ENCODE results near the gene LRR1. TPM values are rescaled to one million over a fixed set of nuclear protein-coding genes. Genes with fewer than 3 reads are reported as not detected.
"Not testable (repeated sequence)": the region's sequence is repeated elsewhere in the genome, so short reads cannot be mapped to it uniquely, and the experiment has no call there.

Gene LRR1
- total and polyA plus RNA-seq, 8 donors: 0.45 to 14.7 (median 7.7) TPM

- intact Hi-C loops (cut with DNase I; ENCODE audit: low total_unique reads): no loop called here
- TF ChIP-seq CTCF (IDR thresholded peaks at IDR 0.05) (no peak), POLR2AphosphoS5 (IDR thresholded peaks at IDR 0.05) (peak in 2 of 3 donors; percentile 46 to 63), POLR2A (IDR thresholded peaks at IDR 0.05) (no peak), EP300 (IDR thresholded peaks at IDR 0.05) (no peak)
- 28 to 43% (median 42%) methylated on average over 8 of the region's 8 CpGs for WGBS, 5 donors
- peaks cover 18 to 62% (median 41%) of the 10 kb centered on the region in 4 donors for H3K4me1 ChIP-seq
- no peaks in the 10 kb centered on the region for H3K9me3 ChIP-seq
- peak overlapping the region; percentile 58 to 72 (median 67) for H3K27ac ChIP-seq
- no peaks in the 10 kb centered on the region for H3K27me3 ChIP-seq
- peak overlapping the region in 1 of 4 donors; percentile 17 for H3K4me3 ChIP-seq
- peak; percentile 73 to 75 for DNase-seq
- H3K36me3 ChIP-seq: peaks cover 0 to 20% (median 14%) of the 10 kb centered on the region in 4 donors
These were observed 43.0 kb downstream of the LRR1 start for GRCh38 chr14:49641697-49642129.

GRCh38 chr14:49642163-49642562 is 43.4 kb downstream of the LRR1 start:
- Histone ChIP-seq H3K4me1 (peaks cover 18 to 57% (median 36%) of the 10 kb centered on the region in 4 donors), H3K4me3 (peak overlapping the region in 1 of 4 donors; percentile 17), H3K27me3 (no peaks in the 10 kb centered on the region), H3K9me3 (no peaks in the 10 kb centered on the region), H3K27ac (peak overlapping the region in 4 of 5 donors; percentile 58 to 72 (median 66)), H3K36me3 (peaks cover 0 to 19% (median 12%) of the 10 kb centered on the region in 4 donors)
- intact Hi-C loops (cut with DNase I; ENCODE audit: low total_unique reads): no loop called here
- DNase-seq: no peak
- TF ChIP-seq CTCF (IDR thresholded peaks at IDR 0.05) (no peak), EP300 (IDR thresholded peaks at IDR 0.05) (no peak), POLR2AphosphoS5 (IDR thresholded peaks at IDR 0.05) (no peak), POLR2A (IDR thresholded peaks at IDR 0.05) (no peak)

GRCh38 chr14:49653508-49653907 is 54.8 kb downstream of the LRR1 start:
- intact Hi-C loops (cut with DNase I; ENCODE audit: low total_unique reads): no loop called here
- peaks cover 0 to 6% (median 0%) of the 10 kb centered on the region in 4 donors for H3K4me1 ChIP-seq
- no peak overlapping the region for H3K4me3 ChIP-seq
- no peaks in the 10 kb centered on the region for H3K27me3 ChIP-seq
- WGBS, 5 donors: 95 to 98% (median 97%) methylated on average over 6 of the region's 6 CpGs
- no peaks in the 10 kb centered on the region for H3K9me3 ChIP-seq
- no peak for TF ChIP-seq EP300 (IDR thresholded peaks at IDR 0.05)
- TF ChIP-seq POLR2A (IDR thresholded peaks at IDR 0.05): no peak
- no peak for TF ChIP-seq POLR2AphosphoS5 (IDR thresholded peaks at IDR 0.05)
- TF ChIP-seq CTCF (IDR thresholded peaks at IDR 0.05): no peak
- no peak for DNase-seq
- no peak overlapping the region for H3K27ac ChIP-seq
- H3K36me3 ChIP-seq: no peaks in the 10 kb centered on the region

- WGBS, 5 donors: 94 to 98% (median 96%) methylated on average over 3 of the region's 3 CpGs
- no peaks in the 10 kb centered on the region for H3K9me3 ChIP-seq
- no peak overlapping the region for H3K4me3 ChIP-seq
- no peaks in the 10 kb centered on the region for H3K4me1 ChIP-seq
- no peak for TF ChIP-seq EP300 (IDR thresholded peaks at IDR 0.05)
- no peak for TF ChIP-seq POLR2A (IDR thresholded peaks at IDR 0.05)
- no peak for TF ChIP-seq POLR2AphosphoS5 (IDR thresholded peaks at IDR 0.05)
- H3K27ac ChIP-seq: no peak overlapping the region
- DNase-seq: no peak
- H3K36me3 ChIP-seq: no peaks in the 10 kb centered on the region
- intact Hi-C loops (cut with DNase I; ENCODE audit: low total_unique reads): no loop called here
- no peaks in the 10 kb centered on the region for H3K27me3 ChIP-seq
These were observed 55.8 kb downstream of the LRR1 start for GRCh38 chr14:49654511-49654910.

GRCh38 chr14:49657500-49657899 is 58.8 kb downstream of the LRR1 start:
- DNase-seq; H3K27me3 ChIP-seq; H3K4me1 ChIP-seq; H3K36me3 ChIP-seq; intact Hi-C loops (cut with DNase I; ENCODE audit: low total_unique reads); H3K9me3 ChIP-seq; H3K27ac ChIP-seq; H3K4me3 ChIP-seq: not testable (repeated sequence)
- 84 to 96% (median 89%) methylated on average over 6 of the region's 6 CpGs for WGBS, 5 donors
